Coronary artery (tissue), 2 donors: ENCODE measurements around the gene MYO1G.

ENCODE experiments used
- DNase-seq: peaks from one replicate; pipeline ENCODE4 v3.0.0-alpha.2; 2017; ENCODE audit warnings: low spot score
- H3K27ac ChIP-seq, 2 donors: fragments of 200-600 bp; sonication (generic); one replicate each; pipeline ENCODE4 v1.5.1; 2016 to 2019
- H3K4me3 ChIP-seq: fragments of 200-600 bp; sonication (generic); 2 replicates; pipeline ENCODE4 v1.5.1; 2016; ENCODE audit warnings: mild to moderate bottlenecking, moderate library complexity
- CTCF ChIP-seq: fragments of 200-600 bp; sonication (generic); IDR thresholded peaks from one replicate; pipeline ENCODE4 v1.5.1; 2019; ENCODE audit warnings: antibody characterized with exemption

Gene MYO1G

GRCh38 chr7:44964831-44965440 lies 13.9 kb downstream of the MYO1G start:
- TF ChIP-seq CTCF = no peak
- peak; percentile 70 for DNase-seq
- Histone ChIP-seq H3K27ac (no peak overlapping the region), H3K4me3 (no peak overlapping the region)

- Histone ChIP-seq H3K27ac (no peak overlapping the region), H3K4me3 (no peak overlapping the region)
- TF ChIP-seq CTCF = no peak
- no peak for DNase-seq
Observed at GRCh38 chr7:44964384-44964830, 14.4 kb downstream of the MYO1G start.

GRCh38 chr7:44963364-44964290 lies 15.2 kb downstream of the MYO1G start:
- no peak for TF ChIP-seq CTCF
- H3K27ac ChIP-seq = no peak overlapping the region
- peak overlapping the region; percentile 65 for H3K4me3 ChIP-seq
- peak; percentile 60 for DNase-seq

GRCh38 chr7:44962483-44963251 lies 16.1 kb downstream of the MYO1G start:
- Histone ChIP-seq H3K4me3 (peak overlapping the region; percentile 65), H3K27ac (no peak overlapping the region)
- TF ChIP-seq CTCF = no peak
- DNase-seq = peak; percentile 71

GRCh38 chr7:44961844-44962482 lies 16.9 kb downstream of the MYO1G start:
- DNase-seq = peak; percentile 58
- H3K27ac ChIP-seq = no peak overlapping the region
- no peak for TF ChIP-seq CTCF
- peak overlapping the region; percentile 65 for H3K4me3 ChIP-seq

- TF ChIP-seq CTCF = no peak
- no peak overlapping the region for H3K27ac ChIP-seq
- DNase-seq = peak; percentile 52
- no peak overlapping the region for H3K4me3 ChIP-seq
Observed at GRCh38 chr7:44960011-44960580, 18.7 kb downstream of the MYO1G start.
